GM12874 (cell line): ENCODE data around the gene CTSE.

Experiments used
- TF ChIP-seq, protein P1 (sequence below): IDR thresholded peaks from 2 replicates; pipeline ENCODE4 v1.5.1; 2011; ENCODE audit warnings: low read depth, mild to moderate bottlenecking, control low read depth, low read length, moderate library complexity; ENCODE audit not compliant: insufficient read depth

CTSE gene

DNA sequence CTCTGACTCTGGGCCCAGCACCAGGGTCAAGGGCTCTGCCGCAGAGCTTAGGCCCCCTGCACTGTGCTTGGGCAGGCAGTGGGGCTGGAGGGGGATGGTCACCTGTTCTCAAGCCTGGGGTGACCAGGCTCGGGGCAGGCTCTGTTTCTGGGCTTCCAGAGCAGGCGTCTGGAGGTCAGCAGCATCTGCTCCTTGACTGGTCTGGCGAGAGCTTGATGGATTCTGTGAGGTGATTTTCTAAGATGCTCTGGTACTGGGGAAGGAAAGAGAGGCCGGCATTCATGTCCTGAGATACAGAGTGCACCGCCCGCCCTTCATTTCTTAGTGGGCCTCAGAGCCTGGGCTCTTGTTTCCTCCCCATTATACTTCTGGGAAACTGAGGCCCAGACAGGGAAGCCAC is 45.0 kb downstream of the CTSE start:
- TF ChIP-seq, protein P1, sequence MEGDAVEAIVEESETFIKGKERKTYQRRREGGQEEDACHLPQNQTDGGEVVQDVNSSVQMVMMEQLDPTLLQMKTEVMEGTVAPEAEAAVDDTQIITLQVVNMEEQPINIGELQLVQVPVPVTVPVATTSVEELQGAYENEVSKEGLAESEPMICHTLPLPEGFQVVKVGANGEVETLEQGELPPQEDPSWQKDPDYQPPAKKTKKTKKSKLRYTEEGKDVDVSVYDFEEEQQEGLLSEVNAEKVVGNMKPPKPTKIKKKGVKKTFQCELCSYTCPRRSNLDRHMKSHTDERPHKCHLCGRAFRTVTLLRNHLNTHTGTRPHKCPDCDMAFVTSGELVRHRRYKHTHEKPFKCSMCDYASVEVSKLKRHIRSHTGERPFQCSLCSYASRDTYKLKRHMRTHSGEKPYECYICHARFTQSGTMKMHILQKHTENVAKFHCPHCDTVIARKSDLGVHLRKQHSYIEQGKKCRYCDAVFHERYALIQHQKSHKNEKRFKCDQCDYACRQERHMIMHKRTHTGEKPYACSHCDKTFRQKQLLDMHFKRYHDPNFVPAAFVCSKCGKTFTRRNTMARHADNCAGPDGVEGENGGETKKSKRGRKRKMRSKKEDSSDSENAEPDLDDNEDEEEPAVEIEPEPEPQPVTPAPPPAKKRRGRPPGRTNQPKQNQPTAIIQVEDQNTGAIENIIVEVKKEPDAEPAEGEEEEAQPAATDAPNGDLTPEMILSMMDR: no peak

DNA sequence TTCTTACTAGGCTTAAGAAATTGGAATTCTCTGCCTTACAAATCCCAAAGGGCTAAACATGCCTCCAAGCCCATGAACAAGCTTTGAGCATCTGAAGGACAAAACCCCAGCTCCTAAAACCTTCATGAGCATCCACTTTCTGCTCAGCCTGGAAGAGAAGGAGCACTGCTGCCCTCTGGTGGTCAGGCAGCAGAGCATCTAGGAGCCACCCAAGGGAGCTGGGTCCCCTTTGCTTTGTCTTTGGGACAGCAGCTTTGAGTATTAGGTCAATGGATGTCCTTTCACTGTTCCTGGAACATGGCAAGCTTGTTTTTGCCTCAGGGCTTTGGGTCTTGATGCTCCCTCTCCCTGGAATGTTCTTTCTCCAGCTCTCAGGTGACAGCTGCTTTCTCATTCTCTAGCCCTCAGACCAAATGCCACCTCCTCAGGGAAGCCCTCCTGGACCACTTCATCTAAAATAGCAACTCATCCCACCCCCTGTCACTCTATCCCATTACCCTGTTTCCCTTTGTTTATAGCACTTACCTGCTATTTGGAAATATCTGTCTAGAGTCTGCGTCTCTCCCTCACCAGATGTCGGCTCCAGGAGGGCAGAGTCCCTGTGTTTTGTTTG is 46.2 kb downstream of the CTSE start:
- TF ChIP-seq, protein P1: peak; percentile 93

DNA sequence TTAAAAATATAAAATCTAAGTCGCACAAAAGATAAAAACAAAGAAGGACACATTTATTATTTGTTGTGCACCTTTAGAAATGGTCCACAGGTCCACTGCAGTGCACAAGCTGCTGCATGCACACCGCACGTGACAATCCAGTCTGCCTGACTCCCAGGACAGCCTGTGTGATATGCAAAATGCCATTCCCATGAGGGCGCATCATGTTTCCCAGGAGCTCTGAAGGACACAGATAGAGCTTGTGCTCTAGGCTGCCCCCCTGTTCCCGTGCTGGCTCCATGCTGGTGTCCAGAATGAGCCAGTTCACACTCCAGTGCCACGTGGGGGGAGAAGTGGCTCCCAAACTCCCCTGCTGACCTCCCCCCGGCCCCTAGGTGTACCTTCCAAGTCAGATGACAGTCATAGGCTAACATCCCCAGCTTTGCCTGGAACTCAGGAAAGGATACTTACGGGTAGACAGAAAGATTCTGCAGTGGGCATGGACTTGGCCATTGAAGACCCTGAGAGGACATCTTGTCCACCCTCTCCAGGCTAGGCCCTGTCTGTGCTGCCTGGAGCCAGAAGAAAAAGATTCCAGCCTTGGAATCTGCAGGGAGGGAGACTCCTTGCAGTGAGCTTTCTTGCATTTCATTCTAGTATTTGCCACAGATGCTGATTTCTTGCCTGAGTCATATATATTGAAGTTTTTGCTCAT is 46.8 kb downstream of the CTSE start:
- TF ChIP-seq, protein P1: no peak

DNA sequence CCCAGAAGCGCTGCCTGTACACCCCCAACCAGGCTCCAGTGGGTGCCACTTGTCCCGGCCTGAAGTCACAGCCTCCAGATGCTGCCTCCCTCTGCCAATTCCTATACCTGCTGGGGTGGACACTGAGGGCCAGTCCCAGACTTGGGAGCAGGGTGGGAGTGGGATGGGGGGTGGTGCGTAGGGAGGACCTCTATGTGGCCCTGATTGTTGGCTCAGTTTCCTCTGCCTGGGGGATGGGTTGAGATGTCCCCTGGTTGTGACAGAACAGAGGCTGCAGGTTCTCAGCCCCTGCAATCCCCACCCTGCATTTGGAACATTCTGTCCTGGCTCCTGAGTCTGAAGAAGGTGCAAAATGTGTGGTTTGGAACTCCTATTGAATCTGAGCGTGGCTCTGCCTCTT is 47.7 kb downstream of the CTSE start:
- TF ChIP-seq, protein P1: no peak

DNA sequence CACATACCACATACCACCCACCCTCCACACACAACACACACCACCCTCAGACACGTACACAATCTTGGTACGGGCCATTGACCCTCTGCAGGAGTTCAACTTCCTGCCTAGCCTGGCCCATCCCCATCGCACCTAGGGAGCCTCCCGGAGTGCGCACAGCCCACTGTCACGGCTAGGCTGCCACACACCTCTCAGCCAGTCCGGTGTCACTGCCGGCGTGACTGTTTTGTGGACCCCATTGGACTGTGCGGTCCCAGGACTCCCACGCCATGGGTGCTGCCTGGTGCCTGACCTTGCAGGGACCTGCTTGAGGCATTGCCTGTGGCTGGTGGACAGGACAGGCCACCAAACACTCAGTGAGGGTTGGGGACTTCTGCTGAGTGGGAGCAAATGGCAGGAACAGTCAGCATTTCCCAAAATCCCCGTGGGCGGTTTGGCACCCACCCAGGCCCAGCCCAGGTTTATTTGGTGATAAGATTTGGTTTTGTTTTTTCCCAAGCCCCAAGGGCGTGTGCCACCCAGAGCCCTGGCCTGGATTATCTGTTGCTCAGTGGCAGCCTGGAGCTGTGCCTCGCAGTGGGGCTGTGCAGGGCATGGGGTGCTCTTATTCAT is 48.2 kb downstream of the CTSE start:
- TF ChIP-seq, protein P1: no peak

DNA sequence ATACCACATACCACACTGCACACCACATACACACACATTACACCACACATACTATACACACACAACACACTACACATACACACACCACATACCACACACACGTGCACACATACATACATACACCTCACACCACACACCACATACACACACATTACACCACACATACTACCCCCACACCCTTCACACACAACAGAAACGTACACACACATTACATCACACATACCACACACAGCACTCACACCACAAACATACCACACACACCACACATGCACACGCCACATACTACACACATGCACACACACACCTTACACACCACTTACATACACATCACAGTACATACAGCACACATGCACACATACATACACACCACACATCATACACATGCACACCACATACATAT is 49.0 kb downstream of the CTSE start:
- TF ChIP-seq, protein P1: no peak

DNA sequence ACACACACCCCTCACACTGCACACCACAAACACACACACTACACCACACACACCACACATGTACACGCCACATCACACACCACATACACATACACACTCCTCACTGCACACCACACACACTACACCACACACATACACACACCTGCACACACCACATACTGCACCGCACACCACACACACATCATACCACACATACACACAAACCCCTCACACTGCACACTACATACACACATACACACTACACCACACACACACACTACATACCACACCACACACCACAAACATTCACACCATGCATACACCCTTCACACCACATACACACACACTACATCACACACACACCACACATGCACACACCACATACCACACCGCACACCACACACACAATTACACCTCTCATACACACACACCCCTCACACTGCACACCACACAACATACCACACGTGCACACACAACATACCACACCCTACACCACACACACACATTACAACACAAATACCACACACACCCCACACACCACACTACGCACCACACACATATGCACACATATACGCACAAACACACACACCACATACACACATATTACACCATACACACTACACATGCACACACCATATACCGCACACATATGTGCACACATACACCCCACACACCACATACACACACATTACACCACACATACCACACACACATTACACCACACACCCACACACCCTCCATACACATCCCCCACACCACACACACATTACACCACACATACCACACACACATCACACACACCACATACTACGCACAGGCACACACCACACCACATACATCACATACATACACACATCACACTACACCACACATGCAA is 50.1 kb downstream of the CTSE start:
- TF ChIP-seq, protein P1: no peak
